Heart right ventricle (tissue), 16 donors: ENCODE data around the gene SPIRE2. TPM values are rescaled to one million over a fixed set of nuclear protein-coding genes. Genes with fewer than 3 reads are reported as not detected.
"Not testable (repeated sequence)": the region's sequence is repeated elsewhere in the genome, so short reads cannot be mapped to it uniquely, and the experiment has no call there.

ENCODE experiments used
- ATAC-seq, 8 donors: fragments of 200-7000 bp; cut with Tn5 transposase; one replicate each; pipeline ENCODE4 v1.9.1; 2020; ENCODE audit warnings: mild to moderate bottlenecking in 8 of 8, moderate library complexity in 8 of 8, moderate number of reproducible peaks in 1 of 8
- DNase-seq, 2 donors: peaks; one replicate each; pipeline ENCODE4 v3.0.0-alpha.2; 2020
- H3K27ac ChIP-seq, 10 donors: fragments of 200-600 bp; sonication (generic) in 2 of 10; one replicate each; pipeline versions ENCODE4 v1.5.0 to v1.8.0; 2020 to 2022; ENCODE audit warnings: mild to moderate bottlenecking in 3 of 10
- H3K27me3 ChIP-seq, 7 donors: fragments of 200-600 bp; one replicate each; pipeline ENCODE4 v1.8.0; 2021 to 2022; ENCODE audit warnings: mild to moderate bottlenecking in 2 of 7
- H3K36me3 ChIP-seq, 9 donors: fragments of 200-600 bp; sonication (generic) in 1 of 9; one replicate each; pipeline versions ENCODE4 v1.5.0 to v1.8.0; 2020 to 2022; ENCODE audit warnings: mild to moderate bottlenecking in 2 of 9
- H3K4me1 ChIP-seq, 9 donors: fragments of 200-600 bp; sonication (generic) in 1 of 9; one replicate each; pipeline versions ENCODE4 v1.5.0 to v1.8.0; 2020 to 2022; ENCODE audit warnings: mild to moderate bottlenecking in 4 of 9
- H3K4me3 ChIP-seq, 10 donors: fragments of 200-600 bp; sonication (generic) in 2 of 10; one replicate each; pipeline versions ENCODE4 v1.5.0 to v1.8.0; 2020 to 2022; ENCODE audit warnings: mild to moderate bottlenecking in 7 of 10, moderate library complexity in 2 of 10
- H3K9me3 ChIP-seq, 11 donors: fragments of 200-600 bp in 10 of 11; sonication (generic) in 2 of 11; one replicate each; pipeline versions ENCODE4 v1.5.0 to v1.8.0; 2013 to 2022; ENCODE audit warnings: mild to moderate bottlenecking in 2 of 11, control low read depth in 1 of 11, moderate library complexity in 1 of 11
- CTCF ChIP-seq, 9 donors: fragments of 200-600 bp; sonication (generic) in 2 of 9; IDR thresholded peaks; one replicate each; pipeline versions ENCODE4 v1.5.0 to v1.8.0; 2021 to 2022; ENCODE audit warnings: antibody characterized with exemption in 9 of 9, mild to moderate bottlenecking in 5 of 9, moderate library complexity in 1 of 9
- WGBS, 2 donors: extraction: QIAGEN DNeasy Blood & Tissue Kit; methylation state at CpG; one replicate each; pipeline ENCODE4 v1.1.7; 2013; ENCODE audit warnings: inconsistent platforms in 1 of 2; 5-methylcytosine and 5-hydroxymethylcytosine counted together
- intact Hi-C, 10 donors: fragments of 100-400 bp; cut with DNase I; formaldehyde crosslinking; loops; one replicate each; pipeline versions ENCODE4 v1.11.1 to v1.14.2; 2022
- polyA plus RNA-seq, 2 donors: library from polyadenylated mRNA; stranded (reverse); fragments of 200-250 nt; gene quantifications; one replicate each; pipeline ENCODE4 v1.2.3, GENCODE V29; 2013
- total RNA-seq, 10 donors: library from RNA; stranded (reverse); fragmentation: NEBNext Ultra II Directional in 3 of 10; extraction: Animal tissue kit (Norgen Biotek cat#: 25700) in 3 of 10; gene quantifications; one replicate each; pipeline versions ENCODE4 v1.2.1 to v1.2.4, GENCODE V29; 2021 to 2023
- donor health status: Arrhythmogenic right ventricular cardiomyopathy.
- donor health status: ischemic (EF 13 %, LVEDD 7.1; RV severe dilation, severe dysfunction).
- donor health status: healthy with polysubstance abuse.
- donor health status: DM: no; HTN: yes; CAD: no.
- donor health status: DM: no; HTN: no; CAD: no.
- donor health status: ischemic (EF 25% LVEDD 6.9; RV normal size, moderate dysfunction).
- donor health status: ischemic (EF 25% LVEDD 5.7; RV mildly dilated, moderate dysfunction).
- donor health status: healthy.
- donor health status: DM: yes; HTN: yes; CAD: no.
- donor health status: Ischemic cardiomyopathy.
- donor health status: ischemic (EF 35%, LVEDD 5.7; RV mildly dilated, moderate dysfunction).
- donor health status: nonischemic (EF 11% LVEDD 7.7; RV severe dilation, severe dysfunction).
- donor health status: DM: yes; HTN: yes; CAD: no.
- donor health status: PGD.
- donor health status: ischemic (EF 29% LVEDD 5.4; RV normal size, mild dysfunction).
- donor health status: nonischemic (EF 23%, LVEDD 6.1; RV moderate dilation, normal function).

The SPIRE2 gene
- total and polyA plus RNA-seq, 12 donors, result 0.46 to 1.9 (median 1.2) TPM

- no peak for DNase-seq
- Histone ChIP-seq H3K4me3 (no peak overlapping the region), H3K9me3 (no peaks in the 10 kb centered on the region), H3K27me3 (no peaks in the 10 kb centered on the region), H3K4me1 (no peaks in the 10 kb centered on the region), H3K36me3 (peaks cover 0 to 25% (median 0%) of the 10 kb centered on the region in 9 donors), H3K27ac (no peak overlapping the region)
- 91 to 92% methylated on average over 15 of the region's 15 CpGs for WGBS, 2 donors
- intact Hi-C loops, result no loop called here
- TF ChIP-seq CTCF (IDR thresholded peaks at IDR 0.05), result no peak
- ATAC-seq, result no peak
Measured at GRCh38 chr16:89805136-89805905, 23.0 kb upstream of the SPIRE2 start.

- H3K4me3 ChIP-seq, intact Hi-C loops, H3K9me3 ChIP-seq, H3K27ac ChIP-seq, H3K4me1 ChIP-seq, ATAC-seq, DNase-seq, H3K27me3 ChIP-seq: not testable (repeated sequence)
- WGBS, 2 donors, result 85 to 92% methylated on average over 15 of the region's 16 CpGs
- peaks cover 0 to 32% (median 0%) of the 10 kb centered on the region in 9 donors for H3K36me3 ChIP-seq
Measured at GRCh38 chr16:89806589-89807193, 21.6 kb upstream of the SPIRE2 start.

GRCh38 chr16:89808475-89808874 is 19.8 kb upstream of the SPIRE2 start:
- ATAC-seq (no peak), DNase-seq (no peak)
- H3K9me3 ChIP-seq, result no peaks in the 10 kb centered on the region
- H3K27ac ChIP-seq, result no peak overlapping the region
- 88 to 94% methylated on average over 3 to 4 of the region's 4 CpGs for WGBS, 2 donors
- H3K4me3 ChIP-seq, result no peak overlapping the region
- intact Hi-C loops, result no loop called here
- H3K36me3 ChIP-seq, result peaks cover 0 to 27% (median 0%) of the 10 kb centered on the region in 9 donors
- no peak for TF ChIP-seq CTCF (IDR thresholded peaks at IDR 0.05)
- no peaks in the 10 kb centered on the region for H3K4me1 ChIP-seq
- H3K27me3 ChIP-seq, result no peaks in the 10 kb centered on the region

- no peak overlapping the region for H3K27ac ChIP-seq
- ATAC-seq (no peak), DNase-seq (no peak)
- intact Hi-C loops, result no loop called here
- peaks cover 0 to 7% (median 0%) of the 10 kb centered on the region in 7 donors for H3K27me3 ChIP-seq
- no peak for TF ChIP-seq CTCF (IDR thresholded peaks at IDR 0.05)
- H3K9me3 ChIP-seq, result no peaks in the 10 kb centered on the region
- peaks cover 0 to 27% (median 0%) of the 10 kb centered on the region in 9 donors for H3K36me3 ChIP-seq
- H3K4me3 ChIP-seq, result no peak overlapping the region
- WGBS, 2 donors, result 88 to 92% methylated on average over 2 of the region's 2 CpGs
- peaks cover 3 to 8% (median 6%) of the 10 kb centered on the region in 9 donors for H3K4me1 ChIP-seq
Measured at GRCh38 chr16:89811321-89811720, 17.0 kb upstream of the SPIRE2 start.
